Stimulated activated CD4-positive, alpha-beta T cell treated with anti-CD3 and anti-CD28 coated beads, Interleukin-12 subunit alpha, Interleukin-12 subunit beta, amount 100 ng/mL, for 4 hours (primary cell): ENCODE data around the gene IFNA8.
"Not testable (repeated sequence)": the region's sequence is repeated elsewhere in the genome, so short reads cannot be mapped to it uniquely, and the experiment has no call there.

Source experiments
- DNase-seq: peaks from one replicate; pipeline ENCODE4 v3.0.0-alpha.2; 2020

IFNA8 gene

GRCh38 chr9:21429191-21429590 is 20.3 kb downstream of the IFNA8 start:
- DNase-seq = no peak

DNA sequence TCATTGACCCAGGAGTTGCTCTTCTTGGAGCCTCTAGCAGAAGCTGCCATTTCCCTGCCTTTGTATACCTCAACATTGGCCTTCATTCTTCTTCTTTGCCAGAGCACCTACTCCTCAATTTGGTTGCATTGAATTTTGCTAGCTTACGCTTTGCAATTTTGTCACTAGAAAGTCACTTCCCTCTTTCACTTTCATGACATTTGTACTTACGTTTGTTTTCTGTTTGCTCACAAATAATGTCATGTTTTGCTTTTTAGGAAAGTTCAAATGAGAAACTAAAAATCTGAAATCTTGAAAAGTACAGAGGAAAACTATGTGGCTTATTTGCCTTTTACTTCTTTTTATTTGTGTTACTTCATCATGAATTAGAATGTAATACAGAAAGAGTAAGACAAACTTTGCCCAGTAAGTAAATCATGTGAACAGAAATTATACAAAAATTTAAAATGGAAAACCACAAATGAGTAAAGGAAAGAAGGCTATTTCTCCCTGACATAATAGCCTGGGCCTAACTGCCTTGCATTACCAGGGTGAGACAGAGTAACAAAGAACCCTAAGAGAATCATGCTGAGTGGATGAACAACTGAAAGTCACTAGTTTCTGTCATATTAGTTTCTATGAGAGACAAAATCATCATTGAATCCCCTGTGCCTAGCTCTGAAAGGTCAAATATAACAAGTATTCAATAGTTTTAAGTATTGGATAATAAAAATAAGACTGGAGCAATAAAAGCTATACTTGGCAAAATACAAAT is 23.9 kb downstream of the IFNA8 start:
- no peak for DNase-seq

DNA sequence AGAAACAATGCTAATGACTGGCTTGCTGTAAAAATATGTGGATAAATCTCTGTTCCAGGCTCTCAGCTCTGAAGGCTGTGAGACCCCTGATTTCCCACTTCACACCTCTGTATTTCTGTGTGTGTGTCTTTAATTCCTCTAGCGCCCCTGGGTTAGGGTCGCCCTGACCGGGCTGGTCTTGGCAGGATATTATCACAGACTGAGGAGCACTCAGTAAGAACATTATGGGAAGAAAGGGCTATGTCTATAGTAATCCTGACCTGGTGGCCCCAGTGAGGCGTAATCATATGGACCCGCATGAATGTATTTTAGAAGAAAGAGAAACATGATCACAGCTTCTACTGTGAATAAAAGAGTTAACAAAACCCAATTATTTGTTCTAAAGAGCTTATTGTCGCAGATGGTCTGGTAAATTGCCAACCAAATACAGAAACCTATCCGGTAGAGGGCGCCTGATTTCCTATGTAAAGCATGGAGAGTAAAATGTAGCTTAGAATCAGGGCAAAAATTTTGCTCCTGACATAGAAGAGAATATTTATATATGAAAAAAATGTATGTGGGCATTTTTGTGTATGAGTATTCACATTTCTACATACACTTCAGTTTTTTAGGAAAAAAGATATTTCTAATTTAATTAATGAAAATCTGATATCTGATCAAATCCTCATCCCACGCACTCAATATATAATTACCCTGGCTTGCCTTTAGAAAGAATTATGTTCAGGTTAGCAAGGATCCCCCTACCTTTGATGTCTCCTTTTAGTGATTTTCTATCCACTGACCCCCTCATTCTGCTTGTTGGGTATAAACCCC is 25.5 kb downstream of the IFNA8 start:
- peak; percentile 24 for DNase-seq

DNA sequence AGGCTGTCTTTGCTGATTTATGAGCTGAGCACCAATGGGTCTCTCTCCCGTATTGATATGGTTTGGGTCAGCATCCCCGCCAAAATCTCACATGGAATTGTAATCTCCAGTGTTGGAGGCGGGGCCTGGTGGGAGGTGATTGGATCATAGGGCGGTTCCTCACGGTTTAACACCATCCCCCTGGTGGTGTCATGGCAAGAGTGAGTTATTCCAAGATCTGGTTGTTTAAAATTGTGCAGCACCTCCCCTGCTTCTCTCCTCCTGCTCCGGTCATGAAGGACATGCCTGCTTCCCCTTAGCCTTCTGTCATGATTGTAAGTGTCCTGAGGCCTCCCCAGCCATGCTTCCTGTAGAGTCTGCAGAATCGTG is 26.1 kb downstream of the IFNA8 start:
- not testable (repeated sequence) for DNase-seq

- no peak for DNase-seq
Observed at GRCh38 chr9:21440139-21440538, 31.2 kb downstream of the IFNA8 start, which contains the start of gene IFNA1. Gene IFNA1, plus strand, starts transcription at chr9:21440439. Its CDS starts 69 bp downstream, at chr9:21440508.

- no peak for DNase-seq
Observed at GRCh38 chr9:21443849-21444625, 35.1 kb downstream of the IFNA8 start.

GRCh38 chr9:21449312-21449711 is 40.4 kb downstream of the IFNA8 start:
- DNase-seq = not testable (repeated sequence)

DNA sequence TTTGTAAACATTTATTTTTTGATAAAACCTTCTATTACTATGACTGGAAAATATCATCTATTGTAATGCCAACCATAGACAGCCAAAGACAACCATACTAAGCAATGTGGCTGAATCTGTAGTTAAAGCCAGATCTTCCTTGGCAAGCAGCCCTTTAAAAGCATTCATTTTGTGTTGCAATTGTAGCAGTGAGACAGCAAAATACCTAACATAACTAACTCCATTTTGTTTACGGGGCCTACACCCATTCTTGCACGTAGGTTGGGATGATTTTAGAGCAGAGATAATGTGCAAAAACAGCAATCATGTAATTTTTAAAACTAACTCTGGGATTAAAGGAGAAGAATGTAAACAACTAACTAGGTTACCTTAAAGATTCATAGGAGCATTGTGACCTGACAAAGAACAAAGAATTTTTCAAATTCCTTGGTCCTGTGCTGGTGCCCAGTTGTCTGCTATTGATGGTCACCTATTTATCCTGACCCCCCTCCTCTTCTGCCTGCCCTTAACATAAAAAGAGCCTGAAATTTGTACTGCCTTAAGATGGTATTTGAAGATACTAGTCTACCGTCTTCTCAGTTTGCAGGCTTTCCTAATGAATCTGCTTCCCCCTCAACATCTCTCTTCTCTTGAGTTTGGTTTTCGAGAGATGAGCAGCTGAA is 41.9 kb downstream of the IFNA8 start:
- DNase-seq = no peak

GRCh38 chr9:21452681-21453080 is 43.8 kb downstream of the IFNA8 start:
- no peak for DNase-seq

GRCh38 chr9:21454149-21454548 is 45.2 kb downstream of the IFNA8 start:
- no peak for DNase-seq

DNA sequence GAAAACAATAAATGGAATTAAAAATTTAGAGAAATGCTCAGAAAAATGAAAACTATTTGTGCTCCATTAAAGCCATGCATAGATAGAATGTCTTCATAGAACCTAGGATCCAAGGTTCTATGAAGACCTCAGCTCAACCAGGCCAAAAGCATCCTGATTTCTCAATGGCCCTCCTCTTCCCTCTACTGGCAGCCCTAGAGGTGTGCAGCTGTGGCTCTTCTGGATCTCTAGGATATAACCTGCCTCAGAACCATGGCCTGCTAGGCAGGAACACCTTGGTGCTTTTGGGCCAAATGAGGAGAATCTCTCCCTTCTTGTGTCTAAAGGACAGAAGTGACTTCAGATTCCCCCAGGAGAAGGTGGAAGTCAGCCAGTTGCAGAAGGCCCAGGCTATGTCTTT is 46.4 kb downstream of the IFNA8 start:
- no peak for DNase-seq
